ENCODE results near the gene GPC6.

DNA sequence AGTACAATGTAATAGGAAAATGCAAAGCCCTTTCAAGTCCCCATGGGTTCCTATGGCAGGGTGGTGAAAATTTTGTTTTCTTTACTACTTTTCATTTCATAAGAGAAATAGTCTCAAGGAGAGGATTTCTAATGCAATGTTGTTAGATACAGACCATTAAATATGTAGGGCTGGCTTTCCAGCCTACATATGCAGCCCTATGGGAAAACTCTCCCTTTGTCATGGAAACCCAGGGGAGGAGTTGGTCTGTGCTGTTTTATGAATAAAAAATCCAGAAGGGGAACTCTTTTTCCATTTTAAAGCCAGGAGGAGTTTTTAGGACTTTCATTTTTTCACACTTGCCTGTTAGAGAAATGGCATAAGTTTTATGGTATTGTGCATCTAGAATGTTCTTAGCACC lies 1133.3 kb downstream of the GPC6 start:
- TF ChIP-seq, protein P1, sequence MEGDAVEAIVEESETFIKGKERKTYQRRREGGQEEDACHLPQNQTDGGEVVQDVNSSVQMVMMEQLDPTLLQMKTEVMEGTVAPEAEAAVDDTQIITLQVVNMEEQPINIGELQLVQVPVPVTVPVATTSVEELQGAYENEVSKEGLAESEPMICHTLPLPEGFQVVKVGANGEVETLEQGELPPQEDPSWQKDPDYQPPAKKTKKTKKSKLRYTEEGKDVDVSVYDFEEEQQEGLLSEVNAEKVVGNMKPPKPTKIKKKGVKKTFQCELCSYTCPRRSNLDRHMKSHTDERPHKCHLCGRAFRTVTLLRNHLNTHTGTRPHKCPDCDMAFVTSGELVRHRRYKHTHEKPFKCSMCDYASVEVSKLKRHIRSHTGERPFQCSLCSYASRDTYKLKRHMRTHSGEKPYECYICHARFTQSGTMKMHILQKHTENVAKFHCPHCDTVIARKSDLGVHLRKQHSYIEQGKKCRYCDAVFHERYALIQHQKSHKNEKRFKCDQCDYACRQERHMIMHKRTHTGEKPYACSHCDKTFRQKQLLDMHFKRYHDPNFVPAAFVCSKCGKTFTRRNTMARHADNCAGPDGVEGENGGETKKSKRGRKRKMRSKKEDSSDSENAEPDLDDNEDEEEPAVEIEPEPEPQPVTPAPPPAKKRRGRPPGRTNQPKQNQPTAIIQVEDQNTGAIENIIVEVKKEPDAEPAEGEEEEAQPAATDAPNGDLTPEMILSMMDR (IDR thresholded peaks at IDR 0.05) = no peak
- TF ChIP-seq POLR2A (IDR thresholded peaks at IDR 0.05) = no peak

All from uterus (tissue), 2 donors.